AG10803 (cell line): ENCODE results near the gene GHRL.

Experiments
- DNase-seq: peaks from one replicate; pipeline ENCODE4 v3.0.0; 2010; ENCODE audit warnings: low read depth
- H3K4me3 ChIP-seq: 2 replicates; pipeline ENCODE4 v1.5.1; 2011; ENCODE audit warnings: mild to moderate bottlenecking, low read length, control low read depth
- TF ChIP-seq, protein P1 (sequence below): conservative IDR thresholded peaks from 2 replicates; pipeline ENCODE4 v1.5.1; 2011; ENCODE audit warnings: mild to moderate bottlenecking, low read length, control low read depth, inconsistent platforms

The GHRL gene

DNA sequence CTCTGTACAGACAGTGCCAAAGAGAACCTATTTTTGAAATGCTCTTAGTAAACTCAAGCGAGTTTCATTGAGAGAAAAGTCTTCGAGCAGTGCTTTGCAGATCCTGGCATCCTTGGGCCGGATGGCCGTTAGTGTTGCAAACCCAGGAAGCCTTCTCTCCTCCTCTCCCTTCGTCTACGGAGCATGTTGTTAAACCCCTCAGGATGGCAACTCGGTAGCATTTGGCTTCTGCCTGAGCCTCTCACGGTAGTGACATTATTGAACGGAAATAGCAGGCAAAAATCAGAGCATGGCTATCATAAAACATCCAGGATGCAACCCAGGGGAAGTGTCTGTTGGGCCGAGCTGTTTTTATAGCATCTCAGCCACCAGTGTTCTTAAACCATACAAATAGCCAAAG is 34.8 kb upstream of the GHRL start:
- no peak overlapping the region for H3K4me3 ChIP-seq
- no peak for DNase-seq
- TF ChIP-seq, protein P1, sequence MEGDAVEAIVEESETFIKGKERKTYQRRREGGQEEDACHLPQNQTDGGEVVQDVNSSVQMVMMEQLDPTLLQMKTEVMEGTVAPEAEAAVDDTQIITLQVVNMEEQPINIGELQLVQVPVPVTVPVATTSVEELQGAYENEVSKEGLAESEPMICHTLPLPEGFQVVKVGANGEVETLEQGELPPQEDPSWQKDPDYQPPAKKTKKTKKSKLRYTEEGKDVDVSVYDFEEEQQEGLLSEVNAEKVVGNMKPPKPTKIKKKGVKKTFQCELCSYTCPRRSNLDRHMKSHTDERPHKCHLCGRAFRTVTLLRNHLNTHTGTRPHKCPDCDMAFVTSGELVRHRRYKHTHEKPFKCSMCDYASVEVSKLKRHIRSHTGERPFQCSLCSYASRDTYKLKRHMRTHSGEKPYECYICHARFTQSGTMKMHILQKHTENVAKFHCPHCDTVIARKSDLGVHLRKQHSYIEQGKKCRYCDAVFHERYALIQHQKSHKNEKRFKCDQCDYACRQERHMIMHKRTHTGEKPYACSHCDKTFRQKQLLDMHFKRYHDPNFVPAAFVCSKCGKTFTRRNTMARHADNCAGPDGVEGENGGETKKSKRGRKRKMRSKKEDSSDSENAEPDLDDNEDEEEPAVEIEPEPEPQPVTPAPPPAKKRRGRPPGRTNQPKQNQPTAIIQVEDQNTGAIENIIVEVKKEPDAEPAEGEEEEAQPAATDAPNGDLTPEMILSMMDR, result no peak

DNA sequence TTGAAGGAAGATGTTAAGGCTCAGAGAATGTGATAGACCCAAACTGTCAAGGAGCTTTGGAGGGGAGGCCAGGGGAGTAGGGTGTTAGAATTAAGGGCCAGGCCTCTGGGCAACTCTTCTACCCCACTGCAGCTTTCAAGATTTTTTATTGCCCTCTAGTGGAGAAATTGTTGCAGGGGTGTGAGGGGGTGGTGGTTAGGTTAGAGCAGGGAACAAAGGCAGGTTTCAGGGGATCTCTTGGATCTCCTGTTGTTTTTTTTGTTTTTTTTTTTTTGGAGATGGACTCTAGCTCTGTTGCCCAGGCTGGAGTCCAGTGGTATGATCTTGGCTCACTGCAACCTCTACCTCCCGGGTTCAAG is 29.6 kb upstream of the GHRL start:
- no peak overlapping the region for H3K4me3 ChIP-seq
- DNase-seq, result no peak
- TF ChIP-seq, protein P1, result peak; percentile 35; the same call in 1 of the 2 replicates

DNA sequence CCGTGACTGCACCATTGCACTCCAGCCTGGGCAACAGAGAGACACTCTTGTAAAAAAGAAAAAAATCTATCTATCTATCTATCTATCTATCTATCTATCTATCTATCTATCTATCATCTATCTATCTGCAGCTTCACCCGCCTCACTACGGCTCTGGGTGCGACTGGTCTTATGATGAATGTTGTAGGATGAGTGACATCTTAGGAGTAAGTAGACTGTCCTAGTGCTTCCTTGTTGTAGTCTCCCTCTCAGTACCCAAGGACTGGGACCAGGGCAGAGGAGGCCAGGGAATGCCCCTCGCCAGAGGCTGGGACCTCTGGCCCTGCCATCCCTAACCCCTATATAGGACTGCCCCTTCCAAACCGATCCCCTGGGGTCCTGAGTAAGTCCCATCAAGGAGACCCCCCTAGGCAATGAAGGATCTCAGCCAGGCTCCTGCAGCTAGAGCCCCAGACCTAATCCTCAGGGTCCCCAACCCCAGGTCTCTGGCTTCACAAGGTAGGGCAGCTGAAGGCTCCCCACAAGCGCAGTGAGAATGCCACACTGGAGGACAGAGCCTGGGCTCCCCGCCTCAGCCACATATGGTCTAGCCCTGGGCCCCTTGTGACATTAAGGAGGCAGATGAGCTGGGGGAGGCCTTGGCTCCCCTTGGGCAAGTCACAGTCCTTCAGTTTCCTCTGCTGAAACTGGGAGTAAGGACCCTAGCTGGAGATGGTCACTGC is 29.0 kb upstream of the GHRL start:
- H3K4me3 ChIP-seq, result no peak overlapping the region
- DNase-seq, result no peak
- TF ChIP-seq, protein P1, result no peak

DNA sequence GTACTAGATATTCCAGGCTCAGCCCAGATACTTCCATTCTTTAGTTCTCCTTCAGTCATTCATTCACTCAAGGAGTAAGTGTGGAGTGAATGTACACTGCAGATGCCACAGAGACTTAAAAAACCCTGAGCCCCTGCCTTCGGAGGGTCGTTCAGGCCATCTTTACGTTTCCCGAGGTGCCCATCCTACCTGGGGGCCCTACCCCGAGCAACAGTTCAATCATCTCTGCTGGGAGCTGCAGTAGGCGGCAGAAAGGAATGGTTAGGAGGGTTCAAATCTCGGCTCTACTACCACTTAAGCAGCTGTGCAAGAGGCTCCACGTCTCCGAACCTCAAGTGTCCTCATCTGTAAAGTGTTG is 27.6 kb upstream of the GHRL start:
- peak overlapping the region; percentile 99 for H3K4me3 ChIP-seq
- TF ChIP-seq, protein P1, result no peak
- DNase-seq, result no peak

DNA sequence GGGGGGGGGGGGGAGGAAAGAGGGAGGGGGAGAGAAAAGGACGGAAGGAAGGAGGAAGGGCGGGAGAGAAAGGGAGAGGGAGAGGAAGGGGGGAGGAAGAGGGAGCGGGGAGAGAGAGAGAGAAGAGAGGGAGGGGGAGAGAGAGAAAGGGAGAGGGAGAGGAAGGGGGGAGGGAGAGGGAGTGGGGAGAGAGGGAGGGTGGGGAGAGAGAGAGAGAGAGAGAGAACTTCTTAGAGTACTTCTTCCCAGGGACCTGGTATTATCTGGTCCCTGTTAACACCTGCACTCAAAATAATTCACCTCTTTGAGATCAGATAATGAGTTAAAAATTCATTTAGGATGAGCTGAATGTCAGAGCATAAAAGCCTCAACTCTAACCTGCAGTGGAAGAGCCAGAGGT is 27.1 kb upstream of the GHRL start:
- H3K4me3 ChIP-seq, result peak overlapping the region; percentile 99
- TF ChIP-seq, protein P1, result no peak
- DNase-seq, result peak; percentile 12

DNA sequence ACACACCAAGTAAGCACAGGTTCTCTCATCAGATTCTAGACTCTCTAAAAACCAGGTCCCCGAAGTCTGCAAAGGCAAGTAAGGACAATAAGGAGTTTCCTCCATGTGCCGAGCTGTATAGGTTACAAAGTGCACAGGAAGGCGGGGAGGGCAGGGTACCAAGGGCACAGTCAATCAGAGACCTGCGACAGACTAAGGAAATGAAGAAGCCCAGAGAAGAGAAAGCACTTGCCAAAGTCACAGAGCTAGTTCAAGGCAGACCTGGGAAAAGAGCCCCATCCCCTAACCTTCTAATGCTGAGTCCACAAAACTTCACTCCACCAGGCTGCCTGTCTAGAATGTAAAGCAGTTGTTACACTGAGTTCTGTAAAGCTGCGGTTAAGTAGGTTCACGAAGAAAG is 26.5 kb upstream of the GHRL start:
- peak overlapping the region; percentile 99 for H3K4me3 ChIP-seq
- DNase-seq, result no peak
- TF ChIP-seq, protein P1, result no peak

DNA sequence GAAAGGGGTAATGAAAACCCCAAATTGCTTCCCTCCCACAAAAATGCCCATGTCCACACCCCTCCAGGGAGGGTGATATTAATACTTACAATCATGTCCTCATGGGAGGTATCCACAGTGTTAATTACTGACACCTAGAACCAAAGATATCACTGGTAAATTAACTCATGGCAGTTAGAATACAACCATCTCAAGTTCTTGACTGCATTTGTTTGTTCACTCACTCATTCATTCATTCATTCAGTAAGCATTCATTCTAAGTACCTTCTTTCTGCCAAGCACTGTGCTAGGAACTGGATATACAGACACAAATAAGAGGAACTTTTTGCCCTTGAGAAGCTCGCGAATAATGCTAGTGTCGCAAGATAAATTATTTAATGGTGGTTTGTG is 25.2 kb upstream of the GHRL start:
- DNase-seq, result no peak
- TF ChIP-seq, protein P1, result no peak

More for the DNA sequence above, 25.2 kb upstream of the GHRL start:
- no peak overlapping the region for H3K4me3 ChIP-seq
